HG03045 (cell line): ENCODE results near the gene GPR137B.
"Not testable (repeated sequence)": the region's sequence is repeated elsewhere in the genome, so short reads cannot be mapped to it uniquely, and the experiment has no call there.

Source experiments
- ATAC-seq: cut with Tn5 transposase; IDR thresholded peaks from one replicate; pipeline ENCODE4 v1.9.1; 2021; ENCODE audit warnings: mild to moderate bottlenecking, moderate library complexity; ENCODE audit not compliant: unreplicated experiment

The GPR137B gene

GRCh38 chr1:236142253-236143103 lies at the start of gene GPR137B:
Gene GPR137B (plus strand): TSS chr1:236142539. CDS start chr1:236142623, 84 bp downstream.
- ATAC-seq, result peak; percentile 65

GRCh38 chr1:236092899-236093298 lies 49.4 kb upstream of the GPR137B start:
- ATAC-seq, result no peak

- ATAC-seq, result no peak
Measured at GRCh38 chr1:236095705-236096520, 46.4 kb upstream of the GPR137B start.

GRCh38 chr1:236096660-236097482 lies 45.5 kb upstream of the GPR137B start:
- not testable (repeated sequence) for ATAC-seq

- no peak for ATAC-seq
Measured at GRCh38 chr1:236098267-236098666, 44.1 kb upstream of the GPR137B start.

GRCh38 chr1:236099355-236099974 lies 42.9 kb upstream of the GPR137B start:
- ATAC-seq, result no peak

- no peak for ATAC-seq
Measured at GRCh38 chr1:236100799-236101198, 41.5 kb upstream of the GPR137B start.

- no peak for ATAC-seq
Measured at GRCh38 chr1:236101233-236102200, 40.8 kb upstream of the GPR137B start.

- no peak for ATAC-seq
Measured at GRCh38 chr1:236102611-236103010, 39.7 kb upstream of the GPR137B start.

GRCh38 chr1:236103059-236103458 lies 39.3 kb upstream of the GPR137B start:
- ATAC-seq, result no peak

GRCh38 chr1:236103646-236104218 lies 38.6 kb upstream of the GPR137B start:
- no peak for ATAC-seq

GRCh38 chr1:236107121-236107907 lies 35.0 kb upstream of the GPR137B start:
- no peak for ATAC-seq

- no peak for ATAC-seq
Measured at GRCh38 chr1:236108027-236108648, 34.2 kb upstream of the GPR137B start.

GRCh38 chr1:236110137-236110536 lies 32.2 kb upstream of the GPR137B start:
- ATAC-seq, result no peak

GRCh38 chr1:236111527-236112331 lies 30.6 kb upstream of the GPR137B start:
- ATAC-seq, result no peak

GRCh38 chr1:236112332-236112627 lies 30.1 kb upstream of the GPR137B start:
- no peak for ATAC-seq

- no peak for ATAC-seq
Measured at GRCh38 chr1:236113324-236114032, 28.9 kb upstream of the GPR137B start.
